HL-60/S4 (cell line): ENCODE results near the gene UTS2.

Experiments used
- in situ Hi-C: fragments of 300-500 bp; cut with MboI; formaldehyde crosslinking; loops from 2 replicates; pipeline ENCODE4 v1.14.3; 2022; ENCODE audit warnings: low sequenced_read_pairs

The UTS2 gene

DNA sequence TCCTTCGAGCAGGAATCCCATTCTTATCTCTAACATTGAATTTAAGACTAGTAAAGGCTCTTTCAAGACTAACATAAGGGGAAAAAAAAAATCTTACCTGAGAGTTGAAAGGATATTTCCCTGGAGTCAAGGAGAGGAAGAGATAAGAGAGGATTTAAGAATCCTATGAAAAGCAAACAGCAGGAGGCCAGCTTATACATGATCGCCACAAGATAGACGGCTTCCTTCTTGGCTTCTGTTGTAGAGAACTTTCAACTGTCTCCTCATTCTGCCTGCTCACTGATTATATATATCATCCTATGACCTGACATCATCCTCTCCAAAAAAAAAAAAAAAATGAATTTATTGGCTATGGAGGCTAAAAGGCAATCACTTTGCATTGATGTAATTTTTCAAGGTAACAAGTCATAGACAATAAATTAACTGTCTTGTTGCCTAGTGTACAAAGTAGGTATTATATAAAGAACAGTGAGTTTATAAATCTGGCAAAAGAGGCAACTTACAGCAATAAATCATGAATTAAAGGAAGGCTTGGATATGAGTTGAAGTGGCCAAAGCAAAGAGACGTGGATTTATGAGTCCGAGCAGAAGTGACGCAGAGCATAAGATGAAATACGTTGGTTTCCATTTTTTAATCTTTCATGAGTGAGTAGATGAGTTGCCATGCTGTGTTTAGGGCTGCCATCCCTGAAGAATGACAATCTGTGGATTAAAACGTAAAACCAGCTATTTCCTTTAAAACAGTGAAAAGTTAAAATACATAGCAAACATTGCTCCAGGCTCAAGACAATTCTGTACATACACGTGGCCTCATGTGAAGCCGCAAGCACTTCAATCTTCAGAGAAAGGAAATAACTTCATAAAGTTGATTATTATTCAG, at the start of gene UTS2:
TSS of gene UTS2 (minus strand) at position 262 of the 880 bp plus-strand sequence. CDS start at position 200, 62 bp downstream.
- in situ Hi-C loops, result no loop called here

- in situ Hi-C loops, result loop anchor here (10.0 kb wide), 1 partner anchor 225 kb away; no protein-coding TSS in a partner anchor
Measured at GRCh38 chr1:7899741-7900140, 46.9 kb upstream of the UTS2 start.

DNA sequence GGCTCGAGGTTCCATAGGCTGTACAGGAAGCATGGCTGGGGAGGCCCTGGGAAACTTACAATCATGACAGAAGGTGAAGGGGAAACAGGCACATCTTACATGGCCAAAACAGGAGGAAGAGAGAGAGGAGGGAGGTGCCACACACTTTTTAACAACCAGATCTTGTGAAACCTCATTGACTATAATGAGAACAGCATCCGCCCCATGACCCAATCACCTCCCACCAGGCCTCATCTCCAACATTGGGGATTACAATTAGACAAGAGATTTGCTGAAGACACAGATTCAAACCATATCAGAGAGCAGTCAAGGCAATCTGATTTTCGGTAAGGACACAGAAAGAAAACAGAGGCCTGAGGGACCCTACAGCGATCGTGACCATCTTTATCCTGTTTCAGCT, 46.1 kb upstream of the UTS2 start:
- in situ Hi-C loops, result no loop called here

DNA sequence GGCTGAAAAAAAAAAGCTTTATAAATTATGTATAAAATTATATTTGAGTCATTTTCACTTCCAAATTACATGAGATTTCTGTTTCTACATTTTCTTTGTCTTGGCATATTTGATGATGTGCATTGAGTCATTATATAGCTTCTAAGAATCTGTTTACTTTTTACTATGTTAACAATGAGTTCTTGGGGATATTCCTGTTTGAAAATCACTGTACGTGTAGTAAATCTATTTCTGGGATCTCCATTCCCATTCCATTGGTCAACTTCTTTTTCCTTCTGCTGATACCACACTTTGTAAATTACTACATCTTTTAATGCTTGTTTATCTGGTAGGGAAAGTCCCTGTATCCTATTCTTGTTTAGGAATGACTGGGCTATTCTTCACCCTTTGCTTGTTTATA, 44.1 kb upstream of the UTS2 start:
- in situ Hi-C loops, result no loop called here

DNA sequence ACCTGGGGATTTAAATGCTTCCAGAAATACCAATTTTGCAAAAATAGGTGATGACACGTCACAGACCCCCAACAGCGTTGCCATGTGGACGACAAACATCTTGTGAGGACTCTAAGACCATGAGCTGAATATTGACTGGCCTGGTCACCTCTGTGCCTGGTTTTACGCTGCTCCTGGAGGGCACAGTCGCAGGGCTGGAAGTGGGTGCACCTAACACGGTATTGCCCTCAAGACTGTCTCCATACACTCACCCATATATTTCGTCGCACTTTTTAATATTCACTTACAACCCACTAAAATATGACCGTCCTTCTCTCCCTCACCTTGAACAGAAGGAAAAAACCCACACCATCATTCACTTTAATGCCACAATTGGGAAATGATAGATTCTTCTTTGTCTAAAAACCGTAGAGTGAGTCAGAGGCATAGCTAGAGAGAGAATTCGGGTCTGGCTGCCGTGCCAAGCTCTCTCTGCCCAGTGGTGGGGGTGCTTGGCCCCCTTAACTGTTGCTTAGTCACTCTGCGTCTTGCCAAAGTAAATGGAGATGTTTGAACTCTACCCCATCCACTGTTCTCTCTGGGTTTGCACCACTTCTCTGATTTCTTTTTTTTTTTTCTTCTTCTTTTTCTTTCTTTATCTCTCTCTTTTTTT, 40.8 kb upstream of the UTS2 start:
- in situ Hi-C loops, result no loop called here

GRCh38 chr1:7891804-7892203, 38.9 kb upstream of the UTS2 start:
- in situ Hi-C loops, result no loop called here

- in situ Hi-C loops, result no loop called here
Measured at GRCh38 chr1:7890853-7891252, 38.0 kb upstream of the UTS2 start.

- in situ Hi-C loops, result no loop called here
Measured at GRCh38 chr1:7888248-7889081, 35.6 kb upstream of the UTS2 start.

GRCh38 chr1:7886405-7886745, 33.5 kb upstream of the UTS2 start:
- in situ Hi-C loops, result no loop called here

GRCh38 chr1:7885513-7886404, 32.9 kb upstream of the UTS2 start:
- in situ Hi-C loops, result no loop called here

DNA sequence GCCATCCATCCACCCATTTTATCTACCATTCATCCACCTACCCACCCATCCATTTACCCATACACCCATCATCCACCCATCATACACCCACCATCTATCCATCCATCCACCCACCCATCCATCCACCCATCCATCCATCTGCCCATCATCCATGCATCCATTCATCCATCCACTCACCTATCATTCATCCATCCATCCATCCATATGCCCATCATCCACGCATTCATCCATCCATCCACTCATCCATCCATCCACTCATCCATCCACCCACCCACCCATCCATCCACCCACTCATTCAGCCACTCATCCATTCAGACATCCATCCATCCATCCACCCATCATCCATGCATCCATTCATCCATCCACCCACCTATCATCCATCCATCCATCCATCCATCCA, 31.9 kb upstream of the UTS2 start:
- in situ Hi-C loops, result no loop called here

DNA sequence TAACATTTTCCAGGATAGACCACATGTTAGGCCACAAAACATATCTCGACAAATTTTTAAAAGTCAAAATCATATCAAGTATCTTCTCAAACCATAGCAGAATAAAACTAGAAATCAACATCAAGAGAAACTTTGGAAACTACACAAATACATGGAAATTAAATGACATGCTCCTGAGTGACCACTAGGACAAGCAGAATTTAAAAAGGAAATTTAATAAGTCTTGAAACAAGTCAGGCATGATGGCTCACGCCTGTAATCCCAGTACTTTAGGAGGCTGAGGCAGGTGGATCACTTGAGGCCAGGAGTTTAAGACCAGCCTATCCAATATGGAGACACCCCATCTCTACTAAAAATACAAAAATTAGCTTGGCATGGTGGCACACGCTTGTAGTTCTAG, 26.4 kb upstream of the UTS2 start:
- in situ Hi-C loops, result no loop called here

- in situ Hi-C loops, result no loop called here
Measured at GRCh38 chr1:7878027-7878426, 25.2 kb upstream of the UTS2 start.

DNA sequence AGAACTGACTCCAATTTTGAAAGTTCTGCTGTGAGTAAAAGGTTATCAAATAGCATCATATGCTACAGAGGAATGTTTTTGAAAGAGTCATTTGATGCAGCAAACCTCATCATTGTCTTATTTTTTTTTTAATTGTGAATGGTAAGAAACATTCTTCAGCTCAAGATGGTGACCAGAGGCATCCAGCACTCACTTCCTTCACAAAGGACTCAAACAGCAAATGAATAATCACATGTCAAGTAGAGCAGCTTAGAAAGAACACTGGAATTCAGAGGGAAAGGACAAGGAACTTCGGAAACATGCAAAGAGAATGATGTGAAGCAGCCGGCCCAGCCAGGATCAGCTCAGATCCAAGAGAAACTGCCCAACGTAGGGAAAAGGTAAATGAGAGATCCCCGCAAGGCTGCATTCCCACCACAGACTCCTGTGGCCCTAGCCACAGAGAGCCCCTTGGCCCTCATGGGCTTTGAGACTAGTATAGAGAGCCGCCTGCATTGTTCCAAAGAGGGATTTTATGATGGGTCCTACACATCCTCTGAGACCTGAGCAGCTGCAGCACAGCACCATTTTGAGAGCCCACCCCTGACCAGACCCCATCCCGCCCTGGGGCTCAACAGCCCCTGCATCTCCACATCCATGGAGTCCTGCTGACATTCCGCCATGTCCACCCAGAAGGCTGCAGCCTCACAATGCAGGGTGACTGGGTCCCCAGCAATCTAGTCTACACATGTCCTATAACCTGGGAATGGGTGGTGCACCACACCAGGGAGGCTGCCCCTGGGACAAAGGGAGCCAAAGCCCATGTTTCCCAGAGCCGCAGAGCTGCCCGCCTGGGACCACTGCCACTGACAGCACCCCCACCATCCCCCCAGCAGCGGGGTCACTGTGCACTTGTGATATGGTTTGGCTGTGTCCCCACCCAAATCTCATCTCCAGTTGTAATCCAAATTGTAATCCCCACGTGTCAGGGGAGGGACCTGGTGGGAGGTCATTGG, 21.2 kb upstream of the UTS2 start:
- in situ Hi-C loops, result no loop called here

- in situ Hi-C loops, result no loop called here
Measured at GRCh38 chr1:7871136-7871535, 18.3 kb upstream of the UTS2 start.

GRCh38 chr1:7869136-7869920, 16.5 kb upstream of the UTS2 start:
- in situ Hi-C loops, result no loop called here

DNA sequence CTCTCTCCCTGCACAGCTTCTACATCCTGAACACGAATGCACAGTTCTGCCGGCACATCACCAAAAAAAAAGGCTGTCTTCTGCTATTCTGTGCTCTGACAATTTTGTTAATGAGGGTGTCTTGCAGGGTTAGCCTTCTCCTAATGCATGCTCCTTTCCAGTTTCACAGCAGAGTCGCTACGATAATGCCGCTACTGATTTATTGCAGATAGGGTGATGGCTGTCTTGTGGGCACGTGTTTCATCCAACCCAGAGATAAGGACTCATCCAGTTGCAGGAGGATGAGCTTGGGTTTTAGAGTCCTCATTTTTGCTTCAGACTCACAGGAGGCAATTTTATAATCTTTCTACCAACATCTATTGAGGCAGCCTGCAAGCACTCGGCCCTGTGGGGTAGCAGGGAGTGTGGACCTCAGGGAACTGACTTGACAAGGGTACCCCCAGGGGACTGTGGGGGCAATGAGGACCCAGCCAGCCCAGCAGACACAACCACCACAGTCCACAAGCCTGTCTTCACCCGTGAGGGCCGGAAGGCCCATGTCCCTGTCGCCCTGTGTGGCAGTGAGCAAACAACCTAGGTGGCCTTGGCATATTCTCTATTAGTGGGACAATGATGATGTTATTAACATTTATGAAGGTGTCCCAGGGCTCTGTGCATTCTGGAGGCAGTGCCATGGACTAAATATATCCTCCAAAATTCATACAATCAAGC, 15.4 kb upstream of the UTS2 start:
- in situ Hi-C loops, result no loop called here

GRCh38 chr1:7865978-7866377, 13.1 kb upstream of the UTS2 start:
- in situ Hi-C loops, result no loop called here
